Endodermal cell (in vitro differentiated cells): ENCODE results near the gene NFYB. TPM values are rescaled to one million over a fixed set of nuclear protein-coding genes. Genes with fewer than 3 reads are reported as not detected.

Experiments used
- DNase-seq: peaks from one replicate; pipeline ENCODE4 v3.0.0-alpha.2; 2017
- H3K27ac ChIP-seq: 2 replicates; pipeline ENCODE4 v1.5.1; 2013; ENCODE audit warnings: mild to moderate bottlenecking, low read depth, low read length, moderate library complexity
- H3K27me3 ChIP-seq: 2 replicates; pipeline ENCODE4 v1.6.1; 2013; ENCODE audit warnings: mild to moderate bottlenecking, low read length, moderate library complexity; ENCODE audit not compliant: insufficient read depth, control insufficient read depth, poor library complexity, severe bottlenecking
- H3K36me3 ChIP-seq: 2 replicates; pipeline ENCODE4 v1.7.0; 2013; ENCODE audit warnings: mild to moderate bottlenecking, low read length, moderate library complexity; ENCODE audit not compliant: control insufficient read depth, insufficient read depth
- H3K4me1 ChIP-seq: one replicate; pipeline ENCODE4 v1.7.0; 2013; ENCODE audit warnings: low read length; ENCODE audit not compliant: control insufficient read depth, insufficient read depth
- H3K4me3 ChIP-seq: 2 replicates; pipeline ENCODE4 v1.5.1; 2013; ENCODE audit warnings: mild to moderate bottlenecking, low read length, moderate library complexity
- H3K9ac ChIP-seq: 2 replicates; pipeline ENCODE4 v1.6.1; 2013; ENCODE audit warnings: mild to moderate bottlenecking, low read length, moderate library complexity; ENCODE audit not compliant: poor library complexity, severe bottlenecking; ENCODE audit errors: extremely low read depth
- H3K9me3 ChIP-seq: 2 replicates; pipeline ENCODE4 v1.6.1; 2013; ENCODE audit warnings: mild to moderate bottlenecking, low read length, moderate library complexity; ENCODE audit not compliant: control insufficient read depth
- H3K27ac Mint-ChIP-seq: 2 replicates; pipeline ENCODE4 v1.8.0; 2020; ENCODE audit warnings: mixed read lengths
- H3K27me3 Mint-ChIP-seq: 2 replicates; pipeline ENCODE4 v1.8.0; 2021; ENCODE audit warnings: mild to moderate bottlenecking, mixed read lengths; ENCODE audit not compliant: insufficient read depth
- H3K36me3 Mint-ChIP-seq: 2 replicates; pipeline ENCODE4 v1.8.0; 2020; ENCODE audit warnings: low read depth, mixed read lengths
- H3K4me1 Mint-ChIP-seq: 2 replicates; pipeline ENCODE4 v1.8.0; 2020; ENCODE audit warnings: mixed read lengths
- H3K4me3 Mint-ChIP-seq: 2 replicates; pipeline ENCODE4 v1.8.0; 2020; ENCODE audit warnings: mild to moderate bottlenecking, moderate library complexity, mixed read lengths
- H3K9me3 Mint-ChIP-seq: 2 replicates; pipeline ENCODE4 v1.8.0; 2020; ENCODE audit warnings: mild to moderate bottlenecking, mixed read lengths
- CTCF ChIP-seq: fragments of 200-600 bp; sonication (generic); conservative IDR thresholded peaks from 2 replicates; pipeline ENCODE4 v1.5.0; 2021; ENCODE audit warnings: antibody characterized with exemption, mild to moderate bottlenecking
- WGBS, 2 experiments: methylation state at CpG; one replicate each; pipeline versions ENCODE4 v1.1.5 to v1.1.7; 2013; ENCODE audit warnings: missing lambda C conversion rate in 2 of 2, mixed read lengths in 1 of 2; ENCODE audit not compliant: insufficient coverage in 1 of 2, insufficient read length in 1 of 2; 5-methylcytosine and 5-hydroxymethylcytosine counted together
- total RNA-seq, 2 donors: library from RNA; stranded (reverse); fragmentation: NEBNext Ultra II Directional in 1 of 2; extraction: Animal tissue kit (Norgen Biotek cat#: 25700) in 1 of 2; gene quantifications; 2 replicates in 1 of 2; 3 replicates in 1 of 2; pipeline ENCODE4 v1.2.1, GENCODE V29; 2021

The NFYB gene
- total RNA-seq, 2 donors from 2014 or later, result 31.2 to 36.3 TPM

DNA sequence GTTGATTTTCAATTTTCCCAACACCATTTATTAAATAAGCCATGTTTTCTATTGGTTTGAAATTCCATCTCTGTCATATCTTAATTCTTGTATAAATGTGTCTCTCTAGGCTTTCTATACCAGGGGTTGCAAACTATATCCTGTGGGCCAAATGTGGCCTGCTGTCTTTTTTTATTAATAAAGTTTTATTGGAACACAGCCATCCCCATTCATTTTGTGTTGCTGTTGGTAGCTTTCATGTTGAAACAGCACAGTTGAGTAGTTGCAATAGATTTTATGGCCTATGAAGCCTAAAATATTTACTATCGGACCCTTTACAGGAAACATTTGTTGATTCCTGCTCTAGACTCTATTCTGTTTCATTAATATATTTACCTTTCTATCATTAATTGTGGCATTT is 64.3 kb downstream of the NFYB start:
- Histone ChIP-seq H3K4me1 (no peaks in the 10 kb centered on the region), H3K9ac (no peak overlapping the region), H3K4me3 (no peak overlapping the region), H3K27ac (no peak overlapping the region), H3K27me3 (no peaks in the 10 kb centered on the region), H3K9me3 (no peaks in the 10 kb centered on the region), H3K36me3 (no peaks in the 10 kb centered on the region)
- Mint-ChIP-seq H3K9me3 (no peaks in the 10 kb centered on the region), H3K36me3 (peaks cover 3% of the 10 kb centered on the region), H3K27ac (no peak overlapping the region), H3K27me3 (no peaks in the 10 kb centered on the region), H3K4me1 (peaks cover 4% of the 10 kb centered on the region), H3K4me3 (no peak overlapping the region)
- WGBS, 2 experiments, result 100% methylated on average over 1 of the region's 1 CpG; no CpG with 5 or more reads in 1 of the 2 experiments
- no peak for DNase-seq
- TF ChIP-seq CTCF, result no peak

DNA sequence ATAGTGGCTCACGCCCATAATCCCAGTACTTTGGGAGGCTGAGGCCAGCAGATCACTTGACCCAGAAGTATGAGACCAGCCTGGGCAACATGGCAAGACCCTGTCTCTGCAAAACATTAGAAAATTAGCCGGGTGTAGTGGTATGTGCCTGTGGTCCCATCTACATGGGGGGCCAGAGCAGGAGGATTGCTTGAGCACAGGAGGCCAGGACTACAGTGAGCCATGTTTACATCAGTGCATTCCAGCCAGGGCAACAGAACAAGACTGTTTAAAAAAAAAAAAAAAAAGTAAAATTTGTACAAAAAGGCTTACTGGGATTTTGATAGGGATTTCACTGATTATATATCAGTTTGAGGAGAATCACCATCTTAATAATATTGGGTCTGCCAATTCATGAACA is 65.9 kb downstream of the NFYB start:
- Mint-ChIP-seq H3K4me1 (peaks cover 4% of the 10 kb centered on the region), H3K36me3 (peaks cover 3% of the 10 kb centered on the region), H3K4me3 (no peak overlapping the region), H3K27ac (no peak overlapping the region), H3K9me3 (no peaks in the 10 kb centered on the region), H3K27me3 (no peaks in the 10 kb centered on the region)
- no peak for DNase-seq
- H3K9ac ChIP-seq, result no peak overlapping the region
- no peak for TF ChIP-seq CTCF
- H3K36me3 ChIP-seq, result peaks cover 6% of the 10 kb centered on the region
- no peak overlapping the region for H3K4me3 ChIP-seq
- H3K27me3 ChIP-seq, result no peaks in the 10 kb centered on the region
- WGBS, 2 experiments, result 94 to 100% methylated on average over 2 of the region's 2 CpGs
- no peaks in the 10 kb centered on the region for H3K9me3 ChIP-seq
- no peak overlapping the region for H3K27ac ChIP-seq
- no peaks in the 10 kb centered on the region for H3K4me1 ChIP-seq

Other genes with a start within 250 kb of the NFYB start
- gene HSP90B1, start 207.8 kb downstream of the NFYB start, total RNA-seq, result 1,000 to 10,000 TPM; 1,047 to 1,509 TPM
- 10 to 100 TPM; 53.4 to 58.1 TPM for gene TDG, start 172.3 kb downstream of the NFYB start, total RNA-seq
- 1 to 10 TPM in 1 of 2 donors, under 1 TPM in 1; 0.69 to 1.3 TPM for gene GLT8D2, start 88.0 kb downstream of the NFYB start, total RNA-seq
- 1 to 10 TPM; 2.2 to 3.4 TPM for gene HCFC2, start 73.7 kb downstream of the NFYB start, total RNA-seq
- 100 to 1,000 TPM in 1 of 2 donors, 10 to 100 TPM in 1; 83.4 to 144 TPM for gene TXNRD1, start 77.6 kb upstream of the NFYB start, total RNA-seq
- 1 to 10 TPM; 3.7 to 4.6 TPM for gene EID3, start 165.5 kb upstream of the NFYB start, total RNA-seq